ENCODE results near the gene POLL.

Gene POLL

DNA sequence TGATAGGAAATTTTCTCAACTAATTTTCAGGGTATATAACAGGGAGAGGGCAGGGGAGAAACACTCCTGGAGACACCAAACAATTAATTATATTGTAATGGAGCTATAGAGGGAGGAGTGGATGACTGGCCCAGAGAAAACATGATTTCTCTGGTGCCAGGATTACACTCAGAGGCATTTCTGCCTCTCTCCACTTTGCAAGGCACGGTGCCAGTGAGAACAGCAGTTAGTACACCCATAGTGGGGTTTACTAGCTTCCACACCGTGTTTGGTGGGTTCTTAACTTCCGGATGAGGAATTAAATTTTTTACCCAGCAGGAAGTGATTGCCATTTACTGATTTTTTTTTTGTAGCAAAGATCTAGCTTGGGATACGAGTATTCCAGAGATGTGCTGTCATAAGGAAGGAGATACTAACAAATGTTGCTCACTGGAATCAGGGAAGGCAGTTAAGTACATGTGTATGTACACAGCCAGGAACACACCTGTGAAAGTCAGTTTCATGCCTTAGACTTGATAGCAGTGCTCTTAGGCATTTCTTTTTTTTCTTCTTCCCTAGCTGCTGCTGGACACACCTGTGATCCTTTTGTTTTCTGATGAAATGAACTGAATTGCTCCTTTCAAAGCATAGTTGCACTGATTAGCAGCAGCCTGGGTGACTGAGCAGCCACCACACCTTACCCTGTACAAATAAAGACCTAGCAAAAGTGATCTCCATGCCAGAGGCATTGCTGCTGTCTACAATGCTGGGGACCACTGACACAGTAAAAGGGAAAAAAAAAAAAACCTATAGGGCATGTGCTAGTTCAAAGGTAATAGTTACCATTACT lies 58.1 kb downstream of the POLL start:
- Mint-ChIP-seq H3K36me3 (ENCODE audit: low read depth) (no peaks in the 10 kb centered on the region), H3K4me1 (peaks cover 4% of the 10 kb centered on the region), H3K27ac (no peak overlapping the region), H3K27me3 (no peaks in the 10 kb centered on the region), H3K4me3 (no peak overlapping the region), H3K9me3 (no peaks in the 10 kb centered on the region)
- no peak for DNase-seq
- no peak for ATAC-seq

DNA sequence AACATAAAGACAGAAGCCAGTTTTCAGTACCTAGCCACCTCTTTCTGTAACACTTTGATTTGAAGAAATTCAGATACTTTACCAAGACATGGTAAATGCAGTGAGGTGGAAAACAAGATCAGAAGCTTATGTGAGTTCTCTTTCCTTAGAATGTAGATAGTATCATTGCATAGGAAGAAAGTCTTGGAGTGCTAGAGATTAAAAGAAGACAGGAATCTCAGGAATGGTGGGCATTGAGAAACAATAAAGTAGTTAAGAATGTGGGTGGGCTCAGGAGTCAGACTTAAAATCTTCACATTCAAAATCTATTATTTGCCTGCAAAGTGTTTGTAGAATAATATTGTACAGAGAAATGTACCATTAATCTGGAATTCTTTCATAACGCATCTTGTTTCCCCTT lies 58.9 kb downstream of the POLL start:
- no peaks in the 10 kb centered on the region for H3K9me3 Mint-ChIP-seq
- H3K4me1 Mint-ChIP-seq: peaks cover 6% of the 10 kb centered on the region
- no peak overlapping the region for H3K27ac Mint-ChIP-seq
- no peaks in the 10 kb centered on the region for H3K36me3 Mint-ChIP-seq (ENCODE audit: low read depth)
- DNase-seq: no peak
- no peaks in the 10 kb centered on the region for H3K27me3 Mint-ChIP-seq
- H3K4me3 Mint-ChIP-seq: no peak overlapping the region
- ATAC-seq: no peak
